Peyer's patch (tissue), 4 donors: Measurements from ENCODE around the gene TUBA1B. TPM values are rescaled to one million over a fixed set of nuclear protein-coding genes. Genes with fewer than 3 reads are reported as not detected.
A peak's percentile ranks its signal among the peaks of the same experiment; 100 is the strongest.
"Not testable (repeated sequence)": the region's sequence is repeated elsewhere in the genome, so short reads cannot be mapped to it uniquely, and the experiment has no call there.

Experiments used
- DNase-seq, 3 donors: peaks; one replicate each; pipeline ENCODE4 v3.0.0-alpha.2; 2017 to 2019
- H3K27ac ChIP-seq, 4 donors: fragments of 200-600 bp; sonication (generic); one replicate each; pipeline ENCODE4 v1.5.1; 2016 to 2019
- H3K27me3 ChIP-seq, 2 donors: fragments of 200-600 bp; sonication (generic); one replicate each; pipeline ENCODE4 v1.5.1; 2019
- H3K36me3 ChIP-seq, 3 donors: fragments of 200-600 bp; sonication (generic); one replicate each; pipeline ENCODE4 v1.5.1; 2016 to 2019
- H3K4me1 ChIP-seq, 4 donors: fragments of 200-600 bp; sonication (generic); one replicate each; pipeline ENCODE4 v1.5.1; 2016 to 2019
- H3K4me3 ChIP-seq, 4 donors: fragments of 200-600 bp; sonication (generic); 1 replicate in 3 of 4; 2 replicates in 1 of 4; pipeline ENCODE4 v1.5.1; 2016 to 2019; ENCODE audit warnings: mild to moderate bottlenecking in 1 of 4
- H3K9me3 ChIP-seq, 4 donors: fragments of 200-600 bp; sonication (generic); one replicate each; pipeline ENCODE4 v1.5.1; 2016 to 2019; ENCODE audit warnings: mild to moderate bottlenecking in 1 of 4
- POLR2A ChIP-seq, 2 donors: fragments of 450-650 bp; IDR thresholded peaks; one replicate each; pipeline ENCODE4 v1.5.1; 2017; ENCODE audit warnings: antibody characterized with exemption in 2 of 2, mild to moderate bottlenecking in 2 of 2, moderate library complexity in 2 of 2
- total RNA-seq, 4 donors: library from RNA; depleted of rRNA; stranded (reverse); fragments of >200 nt; gene quantifications; one replicate each; pipeline ENCODE4 v1.1.0, GENCODE V29; 2016
- TF ChIP-seq, protein P1 (sequence below), 6 experiments: fragments of 450-650 bp in 4 of 6; fragments of 200-600 bp in 2 of 6; sonication (generic) in 1 of 6; IDR thresholded peaks; one replicate each; pipeline ENCODE4 v1.5.1; 2017 to 2019; ENCODE audit warnings: antibody characterized with exemption in 6 of 6, mild to moderate bottlenecking in 3 of 6, moderate library complexity in 1 of 6

TUBA1B gene
- total RNA-seq, result 100 to 1,000 TPM; 154 to 578 (median 243) TPM

- TF ChIP-seq, protein P1, sequence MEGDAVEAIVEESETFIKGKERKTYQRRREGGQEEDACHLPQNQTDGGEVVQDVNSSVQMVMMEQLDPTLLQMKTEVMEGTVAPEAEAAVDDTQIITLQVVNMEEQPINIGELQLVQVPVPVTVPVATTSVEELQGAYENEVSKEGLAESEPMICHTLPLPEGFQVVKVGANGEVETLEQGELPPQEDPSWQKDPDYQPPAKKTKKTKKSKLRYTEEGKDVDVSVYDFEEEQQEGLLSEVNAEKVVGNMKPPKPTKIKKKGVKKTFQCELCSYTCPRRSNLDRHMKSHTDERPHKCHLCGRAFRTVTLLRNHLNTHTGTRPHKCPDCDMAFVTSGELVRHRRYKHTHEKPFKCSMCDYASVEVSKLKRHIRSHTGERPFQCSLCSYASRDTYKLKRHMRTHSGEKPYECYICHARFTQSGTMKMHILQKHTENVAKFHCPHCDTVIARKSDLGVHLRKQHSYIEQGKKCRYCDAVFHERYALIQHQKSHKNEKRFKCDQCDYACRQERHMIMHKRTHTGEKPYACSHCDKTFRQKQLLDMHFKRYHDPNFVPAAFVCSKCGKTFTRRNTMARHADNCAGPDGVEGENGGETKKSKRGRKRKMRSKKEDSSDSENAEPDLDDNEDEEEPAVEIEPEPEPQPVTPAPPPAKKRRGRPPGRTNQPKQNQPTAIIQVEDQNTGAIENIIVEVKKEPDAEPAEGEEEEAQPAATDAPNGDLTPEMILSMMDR (IDR thresholded peaks at IDR 0.05), result no peak
- TF ChIP-seq POLR2A (IDR thresholded peaks at IDR 0.05), result peak; percentile 87 to 89
- peak within 1 kb of the TSS; percentile 98 to 100 (median 99) for H3K27ac ChIP-seq
- H3K36me3 ChIP-seq, result peaks cover 0 to 26% (median 0%) of the 10 kb centered on the region in 3 donors
- H3K4me3 ChIP-seq, result peak within 1 kb of the TSS; percentile 88 to 99 (median 92)
- H3K27me3 ChIP-seq, result no peaks in the 10 kb centered on the region
- no peaks in the 10 kb centered on the region for H3K9me3 ChIP-seq
- DNase-seq, result peak; percentile 93 to 97 (median 96)
- H3K4me1 ChIP-seq, result peaks cover 0 to 27% (median 4%) of the 10 kb centered on the region in 4 donors
Measured at GRCh38 chr12:49131051-49131893, at the start of gene TUBA1B. Gene TUBA1B (minus strand): TSS chr12:49131395. CDS start chr12:49131300, 95 bp downstream.

- no peaks in the 10 kb centered on the region for H3K9me3 ChIP-seq
- H3K4me1 ChIP-seq, result no peaks in the 10 kb centered on the region
- DNase-seq, result no peak
- TF ChIP-seq, protein P1 (IDR thresholded peaks at IDR 0.05), result no peak
- TF ChIP-seq POLR2A (IDR thresholded peaks at IDR 0.05), result no peak
- no peaks in the 10 kb centered on the region for H3K27me3 ChIP-seq
- H3K27ac ChIP-seq, result no peak overlapping the region
- H3K36me3 ChIP-seq, result no peaks in the 10 kb centered on the region
- no peak overlapping the region for H3K4me3 ChIP-seq
Measured at GRCh38 chr12:49174218-49174617, 43.0 kb upstream of the TUBA1B start.

DNA sequence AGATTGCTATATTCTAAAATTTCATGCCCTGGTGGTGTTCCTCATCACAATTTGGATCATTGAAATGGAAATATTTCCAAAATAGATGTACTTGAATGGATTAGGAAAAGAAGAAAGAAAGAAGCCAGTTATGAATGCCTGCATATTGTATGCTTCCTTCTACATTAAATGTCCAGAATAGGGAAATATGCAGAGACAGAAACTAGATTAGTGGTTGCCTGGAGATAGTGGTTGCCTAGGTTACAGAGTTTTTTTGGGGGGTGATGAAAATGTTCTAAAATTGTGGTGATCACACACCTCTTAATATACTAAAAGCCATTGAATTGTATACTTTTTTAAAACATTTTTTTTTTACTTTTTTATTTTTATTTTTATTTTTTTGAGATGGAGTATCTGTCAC is 39.7 kb upstream of the TUBA1B start:
- H3K4me3 ChIP-seq, result no peak overlapping the region
- H3K9me3 ChIP-seq, result no peaks in the 10 kb centered on the region
- H3K36me3 ChIP-seq, result no peaks in the 10 kb centered on the region
- H3K4me1 ChIP-seq, result no peaks in the 10 kb centered on the region
- DNase-seq, result no peak
- H3K27ac ChIP-seq, result no peak overlapping the region
- H3K27me3 ChIP-seq, result no peaks in the 10 kb centered on the region
- no peak for TF ChIP-seq POLR2A (IDR thresholded peaks at IDR 0.05)
- TF ChIP-seq, protein P1 (IDR thresholded peaks at IDR 0.05), result no peak

GRCh38 chr12:49165114-49165513 is 33.9 kb upstream of the TUBA1B start:
- TF ChIP-seq, protein P1 (IDR thresholded peaks at IDR 0.05), result no peak
- no peak for TF ChIP-seq POLR2A (IDR thresholded peaks at IDR 0.05)

DNA sequence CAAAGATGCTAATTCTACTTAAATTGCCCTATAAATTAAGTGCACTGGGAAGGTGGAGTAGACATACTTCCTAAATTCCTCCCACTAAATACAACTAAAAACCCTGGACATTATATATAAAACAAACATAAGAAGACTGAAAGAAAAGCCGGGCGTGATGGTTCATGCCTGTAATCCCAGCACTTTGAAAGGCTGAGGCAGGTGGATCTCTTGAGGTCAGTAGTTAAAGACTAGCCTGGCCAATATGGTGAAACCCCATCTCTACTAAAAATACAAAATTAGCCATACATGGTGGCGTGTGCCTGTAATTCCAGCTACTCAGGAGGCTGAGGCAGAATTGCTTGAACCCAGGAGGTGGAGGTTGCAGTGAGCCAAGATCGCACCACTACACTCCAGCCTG is 30.7 kb upstream of the TUBA1B start:
- H3K4me1 ChIP-seq, H3K9me3 ChIP-seq, DNase-seq, H3K27me3 ChIP-seq, H3K27ac ChIP-seq, H3K36me3 ChIP-seq, H3K4me3 ChIP-seq: not testable (repeated sequence)

More at GRCh38 chr12:49165114-49165513, 33.9 kb upstream of the TUBA1B start:
- H3K9me3 ChIP-seq, result no peaks in the 10 kb centered on the region
- no peak overlapping the region for H3K4me3 ChIP-seq
- H3K4me1 ChIP-seq, result no peaks in the 10 kb centered on the region
- no peak for DNase-seq
- H3K27me3 ChIP-seq, result no peaks in the 10 kb centered on the region
- no peak overlapping the region for H3K27ac ChIP-seq
- H3K36me3 ChIP-seq, result no peaks in the 10 kb centered on the region

DNA sequence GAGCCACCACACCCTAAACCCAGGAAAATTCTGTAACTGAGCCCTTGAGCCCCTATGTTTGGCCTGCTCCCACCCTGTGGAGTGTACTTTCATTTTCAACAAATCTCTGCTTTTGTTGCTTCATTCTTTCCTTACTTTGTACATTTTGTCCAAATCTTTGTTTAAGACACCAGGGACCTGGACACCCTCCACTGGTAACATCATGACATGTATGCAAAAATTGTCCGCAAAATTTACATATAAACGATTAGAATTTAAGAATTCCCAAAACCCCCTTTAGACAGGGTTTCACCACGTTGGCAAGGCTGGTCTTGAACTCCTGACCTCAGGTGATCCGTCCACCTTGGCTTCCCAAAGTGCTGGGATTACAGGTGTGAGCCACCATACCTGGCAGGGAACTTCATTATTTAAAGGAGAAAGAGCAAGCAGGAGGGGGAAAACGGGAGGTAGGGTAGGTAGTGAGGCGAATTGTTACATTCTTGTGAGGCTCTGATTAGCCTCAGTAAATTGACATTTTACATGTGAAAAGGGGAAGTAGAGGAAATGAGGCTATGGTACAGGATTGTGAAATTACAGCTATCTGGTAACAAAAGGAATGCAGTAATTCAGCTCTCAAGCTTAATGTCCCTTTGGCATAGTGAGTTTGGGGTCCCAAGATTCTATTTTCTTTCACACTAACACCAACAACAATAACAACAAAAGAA is 30.0 kb upstream of the TUBA1B start:
- Histone ChIP-seq H3K4me3 (peak overlapping the region in 1 of 4 donors; percentile 2), H3K4me1 (no peaks in the 10 kb centered on the region), H3K27me3 (no peaks in the 10 kb centered on the region), H3K9me3 (no peaks in the 10 kb centered on the region), H3K27ac (no peak overlapping the region), H3K36me3 (no peaks in the 10 kb centered on the region)
- DNase-seq, result no peak
- no peak for TF ChIP-seq POLR2A (IDR thresholded peaks at IDR 0.05)
- TF ChIP-seq, protein P1 (IDR thresholded peaks at IDR 0.05), result no peak
